Mesenchymal stem cell (in vitro differentiated cells and primary cell): ENCODE measurements around the gene NAALADL2.

Source experiments
- DNase-seq: peaks from one replicate; pipeline ENCODE4 v3.0.0-alpha.2; 2013
- H2AFZ ChIP-seq: one replicate; pipeline ENCODE4 v1.6.1; 2013; ENCODE audit warnings: low read depth, mild to moderate bottlenecking, control low read depth, inconsistent platforms, low read length, moderate library complexity
- H2AK5ac ChIP-seq: 2 replicates; pipeline ENCODE4 v1.6.1; 2013; ENCODE audit warnings: low read length, moderate library complexity, mild to moderate bottlenecking, inconsistent platforms; ENCODE audit not compliant: severe bottlenecking
- H2BK120ac ChIP-seq: one replicate; pipeline ENCODE4 v1.6.1; 2013; ENCODE audit warnings: low read depth, mild to moderate bottlenecking, inconsistent platforms, low read length, moderate library complexity
- H2BK12ac ChIP-seq, 2 experiments: one replicate each; pipeline ENCODE4 v1.6.1; 2013; ENCODE audit warnings: inconsistent platforms in 2 of 2, low read length in 2 of 2, mild to moderate bottlenecking in 2 of 2, moderate library complexity in 2 of 2, control low read depth in 1 of 2
- H2BK15ac ChIP-seq: one replicate; pipeline ENCODE4 v1.6.1; 2013; ENCODE audit warnings: mild to moderate bottlenecking, low read depth, inconsistent platforms; ENCODE audit not compliant: poor library complexity, severe bottlenecking
- H2BK5ac ChIP-seq: 2 replicates; pipeline ENCODE4 v1.6.1; 2013; ENCODE audit warnings: low read depth, mild to moderate bottlenecking, low read length, control low read depth, inconsistent platforms; ENCODE audit not compliant: poor library complexity, severe bottlenecking
- H3K14ac ChIP-seq, 2 experiments: one replicate each; pipeline ENCODE4 v1.6.1; 2013; ENCODE audit warnings: inconsistent platforms in 2 of 2, low read length in 2 of 2, control low read depth in 1 of 2, mild to moderate bottlenecking in 1 of 2, moderate library complexity in 1 of 2
- H3K18ac ChIP-seq, 2 experiments: one replicate each; pipeline ENCODE4 v1.6.1; 2013; ENCODE audit warnings: inconsistent platforms in 2 of 2, low read length in 2 of 2, control low read depth in 1 of 2, low read depth in 1 of 2, mild to moderate bottlenecking in 1 of 2
- H3K23ac ChIP-seq, 2 experiments: one replicate each; pipeline ENCODE4 v1.6.1; 2013; ENCODE audit warnings: inconsistent platforms in 2 of 2, low read length in 2 of 2, mild to moderate bottlenecking in 2 of 2, moderate library complexity in 2 of 2, control low read depth in 1 of 2
- H3K27ac ChIP-seq: 2 replicates; pipeline ENCODE4 v1.5.1; 2013; ENCODE audit warnings: mild to moderate bottlenecking, moderate library complexity, low read length, control low read depth, inconsistent platforms; ENCODE audit not compliant: poor library complexity, severe bottlenecking
- H3K27me3 ChIP-seq, 2 experiments: 2 replicates each; pipeline versions ENCODE4 v1.6.1 to v1.7.0; 2013; ENCODE audit warnings: low read length in 2 of 2, mild to moderate bottlenecking in 2 of 2, moderate library complexity in 2 of 2, control low read depth in 1 of 2, inconsistent platforms in 1 of 2; ENCODE audit not compliant: control insufficient read depth in 1 of 2, insufficient read depth in 1 of 2
- H3K36me3 ChIP-seq, 2 experiments: 2 replicates each; pipeline versions ENCODE4 v1.6.1 to v1.7.0; 2013; ENCODE audit warnings: low read length in 2 of 2, control low read depth in 1 of 2, inconsistent platforms in 1 of 2, low read depth in 1 of 2, mild to moderate bottlenecking in 1 of 2; ENCODE audit not compliant: insufficient read depth in 2 of 2, control insufficient read depth in 1 of 2
- H3K4ac ChIP-seq, 2 experiments: one replicate each; pipeline ENCODE4 v1.6.1; 2013; ENCODE audit warnings: inconsistent platforms in 2 of 2, low read length in 2 of 2, mild to moderate bottlenecking in 2 of 2, moderate library complexity in 2 of 2, control low read depth in 1 of 2, low read depth in 1 of 2
- H3K4me1 ChIP-seq: 2 replicates; pipeline ENCODE4 v1.6.1; 2013; ENCODE audit warnings: low read depth, low read length, control low read depth; ENCODE audit not compliant: control insufficient read depth, insufficient read depth
- H3K4me2 ChIP-seq: 2 replicates; pipeline ENCODE4 v1.6.1; 2013; ENCODE audit warnings: low read length, mild to moderate bottlenecking, inconsistent platforms; ENCODE audit not compliant: poor library complexity, severe bottlenecking
- H3K4me3 ChIP-seq, 2 experiments: 2 replicates each; pipeline versions ENCODE4 v1.5.1 to v1.7.0; 2013; ENCODE audit warnings: low read length in 2 of 2, mild to moderate bottlenecking in 2 of 2, control low read depth in 1 of 2, low read depth in 1 of 2; ENCODE audit not compliant: insufficient read depth in 1 of 2
- H3K79me1 ChIP-seq: replicated peaks from 2 replicates; pipeline ENCODE4 v1.6.1; 2013; ENCODE audit warnings: mild to moderate bottlenecking, control low read depth, low read length, inconsistent platforms; ENCODE audit not compliant: poor library complexity, severe bottlenecking
- H3K9ac ChIP-seq: 2 replicates; pipeline ENCODE4 v1.7.0; 2013; ENCODE audit warnings: mild to moderate bottlenecking, low read length, moderate library complexity
- H3K9me3 ChIP-seq: 2 replicates; pipeline ENCODE4 v1.7.0; 2013; ENCODE audit warnings: mild to moderate bottlenecking, low read length; ENCODE audit not compliant: control insufficient read depth
- H4K8ac ChIP-seq: one replicate; pipeline ENCODE4 v1.6.1; 2013; ENCODE audit warnings: inconsistent platforms, mild to moderate bottlenecking, low read length, moderate library complexity
- H4K91ac ChIP-seq: one replicate; pipeline ENCODE4 v1.6.1; 2013; ENCODE audit warnings: mild to moderate bottlenecking, low read length, inconsistent platforms
- WGBS: methylation state at CpG from one replicate; pipeline ENCODE4 v1.1.7; 2013; ENCODE audit warnings: mixed read lengths; 5-methylcytosine and 5-hydroxymethylcytosine counted together

Gene NAALADL2

DNA sequence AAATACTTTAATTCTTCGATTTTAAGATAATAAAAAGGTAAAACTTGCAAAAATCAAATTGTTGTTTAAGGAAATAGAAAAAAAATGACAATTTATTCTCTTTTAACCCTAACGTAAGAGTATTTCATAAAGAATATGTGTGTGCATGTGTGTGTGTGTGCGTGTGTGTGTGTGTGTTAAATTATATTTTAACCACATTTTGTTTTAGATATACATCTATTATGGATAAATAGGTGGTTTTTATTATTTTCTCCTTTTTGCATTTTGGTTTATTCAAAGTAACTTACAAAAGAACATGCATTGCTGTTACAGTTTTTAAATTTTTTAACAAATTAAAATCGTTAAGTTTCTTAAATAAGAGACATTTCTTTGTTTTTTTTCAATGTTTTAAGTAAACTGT, 414.4 kb downstream of the NAALADL2 start:
- no peaks in the 10 kb centered on the region for H3K4me1 ChIP-seq
- no peak overlapping the region for H3K23ac ChIP-seq
- H3K4me2 ChIP-seq, result no peak overlapping the region
- no peaks in the 10 kb centered on the region for H3K79me1 ChIP-seq
- H3K4ac ChIP-seq, result no peak overlapping the region
- H3K18ac ChIP-seq, result no peak overlapping the region
- no peak overlapping the region for H3K9ac ChIP-seq
- no peaks in the 10 kb centered on the region for H3K27me3 ChIP-seq
- H2BK15ac ChIP-seq, result no peak overlapping the region
- WGBS, result no CpG with 5 or more reads among the region's 4 CpGs
- H3K14ac ChIP-seq, result no peak overlapping the region
- H2BK12ac ChIP-seq, result no peak overlapping the region
- H2BK120ac ChIP-seq, result no peak overlapping the region
- no peak overlapping the region for H4K91ac ChIP-seq
- H4K8ac ChIP-seq, result no peak overlapping the region
- H3K36me3 ChIP-seq, result no peaks in the 10 kb centered on the region
- no peak overlapping the region for H2BK5ac ChIP-seq
- no peak overlapping the region for H2AFZ ChIP-seq
- DNase-seq, result no peak
- H2AK5ac ChIP-seq, result no peak overlapping the region
- no peaks in the 10 kb centered on the region for H3K9me3 ChIP-seq
- H3K27ac ChIP-seq, result no peak overlapping the region
- no peak overlapping the region for H3K4me3 ChIP-seq

DNA sequence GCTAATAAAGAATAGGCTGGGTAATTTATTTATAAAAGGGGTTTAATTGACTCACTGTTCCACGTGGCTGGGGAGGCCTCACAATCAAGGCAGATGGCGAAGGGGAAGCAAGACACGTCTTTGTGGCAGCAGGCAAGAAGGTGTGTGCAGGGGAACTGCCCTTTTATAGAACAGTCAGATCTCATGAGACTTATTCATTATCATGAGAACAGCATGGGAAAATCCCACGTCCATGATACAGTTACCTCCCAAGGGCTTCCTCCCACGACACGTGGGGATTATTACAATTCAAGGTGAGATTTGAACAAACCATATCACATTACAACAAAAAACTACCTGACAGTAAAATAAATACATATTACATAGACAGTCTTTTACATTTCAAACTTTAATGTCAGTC, 414.9 kb downstream of the NAALADL2 start:
- H2BK15ac ChIP-seq, result no peak overlapping the region

DNA sequence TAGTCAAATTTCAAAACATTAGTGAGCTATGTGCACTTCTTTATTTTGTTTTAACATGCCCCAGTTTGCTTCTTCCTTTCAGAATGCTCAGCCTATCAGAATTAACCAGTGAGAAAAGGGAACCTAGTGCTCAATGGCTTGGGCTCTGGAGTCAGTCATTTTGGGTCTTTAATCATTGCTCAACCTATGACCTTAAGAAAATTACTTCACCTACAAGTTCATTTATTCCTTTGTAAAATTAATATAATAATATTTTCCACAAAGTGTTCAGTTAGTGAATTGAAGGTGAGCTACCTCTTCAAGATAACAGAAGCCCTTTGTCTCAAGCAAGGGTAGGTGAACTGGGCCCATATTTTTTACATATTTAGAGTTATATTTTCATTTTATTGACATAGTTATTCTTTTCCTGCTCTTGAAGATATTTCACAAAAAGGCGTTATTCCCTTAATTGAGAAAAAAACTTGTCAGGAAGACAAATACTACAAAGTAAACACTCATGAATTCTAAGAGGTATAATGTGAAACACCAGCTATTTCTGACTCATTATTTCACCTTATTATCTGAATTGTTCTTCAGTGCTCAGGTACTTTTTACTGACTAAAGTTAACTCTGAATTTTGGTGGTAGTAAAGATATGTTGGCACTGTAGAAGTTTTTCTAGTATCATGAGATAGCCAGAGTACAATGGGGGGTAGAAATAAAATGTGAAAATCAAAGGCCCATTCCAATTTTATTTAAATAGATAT, 415.5 kb downstream of the NAALADL2 start:
- H3K27ac ChIP-seq, result no peak overlapping the region
- H2BK120ac ChIP-seq, result no peak overlapping the region
- no peak overlapping the region for H3K18ac ChIP-seq
- no CpG with 5 or more reads among the region's 1 CpG for WGBS
- no peak overlapping the region for H2BK15ac ChIP-seq
- H3K4me2 ChIP-seq, result no peak overlapping the region
- H3K27me3 ChIP-seq, result no peaks in the 10 kb centered on the region
- H3K36me3 ChIP-seq, result no peaks in the 10 kb centered on the region
- no peak overlapping the region for H3K4me3 ChIP-seq
- H3K14ac ChIP-seq, result no peak overlapping the region
- no peak overlapping the region for H4K8ac ChIP-seq
- no peaks in the 10 kb centered on the region for H3K9me3 ChIP-seq
- no peak overlapping the region for H3K4ac ChIP-seq
- no peaks in the 10 kb centered on the region for H3K79me1 ChIP-seq
- H4K91ac ChIP-seq, result no peak overlapping the region
- no peak overlapping the region for H2AFZ ChIP-seq
- no peak for DNase-seq
- H2BK12ac ChIP-seq, result no peak overlapping the region
- no peak overlapping the region for H3K9ac ChIP-seq
- no peaks in the 10 kb centered on the region for H3K4me1 ChIP-seq
- H3K23ac ChIP-seq, result no peak overlapping the region
- no peak overlapping the region for H2AK5ac ChIP-seq
- H2BK5ac ChIP-seq, result no peak overlapping the region

More for the DNA sequence above, 414.9 kb downstream of the NAALADL2 start:
- no peak for DNase-seq
- Histone ChIP-seq H3K9me3 (no peaks in the 10 kb centered on the region), H4K8ac (no peak overlapping the region), H4K91ac (no peak overlapping the region), H3K4me1 (no peaks in the 10 kb centered on the region), H3K79me1 (no peaks in the 10 kb centered on the region), H3K23ac (no peak overlapping the region), H3K14ac (no peak overlapping the region), H3K27me3 (no peaks in the 10 kb centered on the region), H3K36me3 (no peaks in the 10 kb centered on the region), H2BK120ac (no peak overlapping the region), H3K9ac (no peak overlapping the region), H3K4me2 (no peak overlapping the region), H3K18ac (no peak overlapping the region), H2BK12ac (no peak overlapping the region), H3K4me3 (no peak overlapping the region), H2BK5ac (no peak overlapping the region), H3K27ac (no peak overlapping the region), H2AK5ac (no peak overlapping the region), H3K4ac (no peak overlapping the region), H2AFZ (no peak overlapping the region)
- WGBS, result 85% methylated on average over 6 of the region's 6 CpGs

DNA sequence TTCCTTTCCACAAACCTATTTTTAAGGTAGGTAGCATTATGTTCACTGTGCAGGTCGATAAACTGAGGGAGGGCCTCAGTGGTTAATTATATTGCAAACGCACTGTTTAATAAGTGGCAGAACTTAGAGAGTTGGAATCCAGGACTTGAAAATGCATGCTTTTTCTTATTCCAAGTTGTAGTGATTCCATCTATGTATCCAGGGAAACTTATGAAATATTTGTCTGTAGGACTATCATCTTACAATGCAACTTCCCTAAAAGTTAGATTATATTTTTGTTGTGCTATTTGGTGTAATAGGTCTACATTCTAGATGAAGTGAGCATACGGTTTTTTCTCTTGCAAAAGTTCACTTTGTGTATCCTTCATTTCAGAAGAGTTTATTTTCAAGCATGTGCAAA, 419.5 kb downstream of the NAALADL2 start:
- no peak overlapping the region for H3K27ac ChIP-seq
- H3K79me1 ChIP-seq, result no peaks in the 10 kb centered on the region
- no peak overlapping the region for H3K18ac ChIP-seq
- no peaks in the 10 kb centered on the region for H3K4me1 ChIP-seq
- DNase-seq, result no peak
- no peak overlapping the region for H2BK120ac ChIP-seq
- H3K9ac ChIP-seq, result no peak overlapping the region
- no peaks in the 10 kb centered on the region for H3K27me3 ChIP-seq
- no peak overlapping the region for H3K4me3 ChIP-seq
- H2BK15ac ChIP-seq, result no peak overlapping the region
- H4K91ac ChIP-seq, result no peak overlapping the region
- no peak overlapping the region for H4K8ac ChIP-seq
- H3K14ac ChIP-seq, result no peak overlapping the region
- no peak overlapping the region for H2AFZ ChIP-seq
- 88% methylated on average over 3 of the region's 3 CpGs for WGBS
- no peaks in the 10 kb centered on the region for H3K9me3 ChIP-seq
- no peaks in the 10 kb centered on the region for H3K36me3 ChIP-seq
- no peak overlapping the region for H3K23ac ChIP-seq
- H2BK12ac ChIP-seq, result no peak overlapping the region
- no peak overlapping the region for H3K4me2 ChIP-seq
- H3K4ac ChIP-seq, result no peak overlapping the region
- no peak overlapping the region for H2AK5ac ChIP-seq
- no peak overlapping the region for H2BK5ac ChIP-seq
